Suprapubic skin (tissue), 4 donors: ENCODE data around the gene LMOD1.

ENCODE experiments used
- EP300 ChIP-seq: sonication (generic); formaldehyde crosslinking; IDR thresholded peaks from one replicate; pipeline ENCODE4 v1.6.1; 2017; ENCODE audit warnings: antibody characterized with exemption
- POLR2A ChIP-seq, 2 donors: fragments of 450-650 bp; IDR thresholded peaks; one replicate each; pipeline ENCODE4 v1.6.1; 2017; ENCODE audit warnings: antibody characterized with exemption in 2 of 2, mild to moderate bottlenecking in 2 of 2, moderate library complexity in 2 of 2
- POLR2AphosphoS5 ChIP-seq, 3 donors: sonication (generic); formaldehyde crosslinking; IDR thresholded peaks; one replicate each; pipeline ENCODE4 v1.6.1; 2017; ENCODE audit warnings: antibody characterized with exemption in 3 of 3
- TF ChIP-seq, protein P1 (sequence below), 2 donors: fragments of 200-600 bp in 1 of 2; fragments of 450-650 bp in 1 of 2; sonication (generic) in 1 of 2; IDR thresholded peaks; one replicate each; pipeline ENCODE4 v1.5.1; 2016 to 2019; ENCODE audit warnings: antibody characterized with exemption in 2 of 2, mild to moderate bottlenecking in 1 of 2, moderate library complexity in 1 of 2

DNA sequence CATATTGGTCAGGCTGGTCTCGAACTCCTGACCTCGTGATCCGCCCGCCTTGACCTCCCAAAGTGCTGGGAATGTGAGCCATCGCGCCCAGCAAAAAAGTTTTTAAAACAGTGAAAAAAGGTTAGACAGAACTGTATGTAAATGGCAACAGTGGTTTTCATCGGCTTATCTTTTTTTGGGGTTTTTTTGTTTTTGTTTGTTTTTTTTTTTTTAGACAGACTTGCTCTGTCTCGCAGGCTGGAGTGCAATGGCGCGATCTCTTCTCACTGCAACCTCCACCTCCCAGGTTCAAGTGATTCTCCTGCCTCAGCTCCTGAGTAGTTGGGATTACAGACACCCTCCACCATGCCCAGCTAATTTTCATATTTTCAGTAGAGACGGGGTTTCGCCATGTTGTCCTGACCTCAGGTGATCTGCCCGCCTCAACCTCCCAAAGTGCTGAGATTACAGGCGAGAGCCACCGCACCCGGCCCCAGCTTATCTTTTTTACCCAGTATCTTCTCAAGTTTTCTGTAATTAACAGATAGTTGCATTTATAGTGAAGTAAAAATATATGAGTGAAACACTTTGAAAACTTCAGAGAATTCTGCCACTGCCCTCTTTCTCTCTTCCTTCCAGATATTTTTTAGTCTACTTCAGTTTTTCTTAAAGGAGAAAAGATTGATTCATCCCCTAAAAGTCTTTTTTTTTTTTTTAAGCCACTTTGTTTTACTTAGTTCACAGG, 22.0 kb upstream of the LMOD1 start:
- TF ChIP-seq, protein P1, sequence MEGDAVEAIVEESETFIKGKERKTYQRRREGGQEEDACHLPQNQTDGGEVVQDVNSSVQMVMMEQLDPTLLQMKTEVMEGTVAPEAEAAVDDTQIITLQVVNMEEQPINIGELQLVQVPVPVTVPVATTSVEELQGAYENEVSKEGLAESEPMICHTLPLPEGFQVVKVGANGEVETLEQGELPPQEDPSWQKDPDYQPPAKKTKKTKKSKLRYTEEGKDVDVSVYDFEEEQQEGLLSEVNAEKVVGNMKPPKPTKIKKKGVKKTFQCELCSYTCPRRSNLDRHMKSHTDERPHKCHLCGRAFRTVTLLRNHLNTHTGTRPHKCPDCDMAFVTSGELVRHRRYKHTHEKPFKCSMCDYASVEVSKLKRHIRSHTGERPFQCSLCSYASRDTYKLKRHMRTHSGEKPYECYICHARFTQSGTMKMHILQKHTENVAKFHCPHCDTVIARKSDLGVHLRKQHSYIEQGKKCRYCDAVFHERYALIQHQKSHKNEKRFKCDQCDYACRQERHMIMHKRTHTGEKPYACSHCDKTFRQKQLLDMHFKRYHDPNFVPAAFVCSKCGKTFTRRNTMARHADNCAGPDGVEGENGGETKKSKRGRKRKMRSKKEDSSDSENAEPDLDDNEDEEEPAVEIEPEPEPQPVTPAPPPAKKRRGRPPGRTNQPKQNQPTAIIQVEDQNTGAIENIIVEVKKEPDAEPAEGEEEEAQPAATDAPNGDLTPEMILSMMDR (IDR thresholded peaks at IDR 0.05): no peak
- TF ChIP-seq POLR2A (IDR thresholded peaks at IDR 0.05) (no peak), EP300 (no peak), POLR2AphosphoS5 (IDR thresholded peaks at IDR 0.05) (no peak)
